Stimulated activated naive B cell treated with anti-CD40 and anti-IgM and Interleukin-4, amounts not matched to agents 10 μg/mL and 1 μg/mL and 100 μg/mL, for 72 hours (primary cell): Measurements from ENCODE around the gene ANXA11.
"Not testable (repeated sequence)": the region's sequence is repeated elsewhere in the genome, so short reads cannot be mapped to it uniquely, and the experiment has no call there.

Experiments
- ATAC-seq, 2 donors: fragments of 150-1000 bp; cut with Tn5 transposase; replicated peaks; 2 replicates each; pipeline ENCODE4 v1.10.0; 2021; ENCODE audit warnings: moderate library complexity in 1 of 2
- DNase-seq: peaks from one replicate; pipeline ENCODE4 v3.0.0; 2021
- H3K27ac Mint-ChIP-seq: one replicate; pipeline ENCODE4 v1.8.0; 2022; ENCODE audit warnings: mild to moderate bottlenecking, mixed read lengths
- H3K27me3 Mint-ChIP-seq, 2 donors: one replicate each; pipeline ENCODE4 v1.8.0; 2022; ENCODE audit warnings: mixed read lengths in 2 of 2
- H3K36me3 Mint-ChIP-seq, 2 donors: one replicate each; pipeline ENCODE4 v1.8.0; 2022; ENCODE audit warnings: mixed read lengths in 2 of 2, mild to moderate bottlenecking in 1 of 2
- H3K4me1 Mint-ChIP-seq, 2 donors: one replicate each; pipeline ENCODE4 v1.8.0; 2022; ENCODE audit warnings: mixed read lengths in 2 of 2, mild to moderate bottlenecking in 1 of 2
- H3K4me3 Mint-ChIP-seq, 2 donors: one replicate each; pipeline ENCODE4 v1.8.0; 2022; ENCODE audit warnings: mild to moderate bottlenecking in 2 of 2, mixed read lengths in 2 of 2, moderate library complexity in 1 of 2
- H3K9me3 Mint-ChIP-seq, 2 donors: one replicate each; pipeline ENCODE4 v1.8.0; 2022; ENCODE audit warnings: mixed read lengths in 2 of 2, mild to moderate bottlenecking in 1 of 2

The ANXA11 gene

GRCh38 chr10:80205477-80206276, at the start of gene ANXA11:
Gene ANXA11 (minus strand): TSS chr10:80205537. CDS start chr10:80172861, 32,676 bp downstream.
- Mint-ChIP-seq H3K27me3 (no peaks in the 10 kb centered on the region), H3K27ac (peak within 1 kb of the TSS; percentile 97), H3K9me3 (peaks cover 0 to 1% of the 10 kb centered on the region in 2 donors), H3K36me3 (peaks cover 22 to 26% of the 10 kb centered on the region in 2 donors), H3K4me3 (peak within 1 kb of the TSS; percentile 98), H3K4me1 (peaks cover 39 to 46% of the 10 kb centered on the region in 2 donors)
- DNase-seq, result peak; percentile 76
- ATAC-seq, result peak; percentile 78 to 82

DNA sequence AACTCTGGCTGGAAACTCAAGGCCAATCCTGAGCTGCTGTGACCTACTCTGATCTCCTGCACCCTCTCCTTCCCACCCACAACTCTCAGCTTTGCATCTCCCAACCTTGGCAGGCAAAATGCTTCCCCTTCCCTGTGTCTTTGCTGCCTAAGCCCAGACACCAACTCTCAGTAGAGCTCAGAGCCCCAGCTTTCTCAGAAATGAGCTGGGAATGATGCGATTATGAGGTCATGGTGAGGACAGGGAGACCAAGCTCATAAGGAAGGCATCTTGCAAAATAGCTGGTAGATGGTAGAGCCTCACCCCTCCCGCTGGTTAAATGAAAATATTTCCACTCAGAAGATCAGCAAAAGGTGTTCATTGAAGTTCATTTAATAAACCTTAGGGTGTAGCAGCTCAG, 49.4 kb upstream of the ANXA11 start:
- H3K4me3 Mint-ChIP-seq, H3K36me3 Mint-ChIP-seq, H3K27ac Mint-ChIP-seq, H3K9me3 Mint-ChIP-seq, ATAC-seq, H3K4me1 Mint-ChIP-seq, DNase-seq: not testable (repeated sequence)
- peaks cover 20 to 23% of the 10 kb centered on the region in 2 donors for H3K27me3 Mint-ChIP-seq

DNA sequence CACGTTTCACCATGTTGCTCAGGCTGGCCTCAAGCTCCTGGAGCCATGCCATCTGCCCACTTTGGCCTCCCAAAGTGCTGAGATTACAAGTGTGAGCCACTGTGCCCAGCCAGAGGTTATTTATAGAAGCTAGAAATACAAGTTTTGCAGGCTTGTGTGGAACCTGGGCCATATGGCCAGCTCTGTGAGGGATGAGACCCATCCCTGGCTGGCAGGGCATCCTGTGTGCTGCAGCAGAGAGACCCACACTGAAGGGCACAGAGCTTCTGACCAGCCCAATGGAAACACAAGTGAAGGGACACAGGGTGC, 48.6 kb upstream of the ANXA11 start:
- not testable (repeated sequence) for H3K4me3 Mint-ChIP-seq, H3K36me3 Mint-ChIP-seq, DNase-seq, H3K27ac Mint-ChIP-seq, ATAC-seq, H3K9me3 Mint-ChIP-seq, H3K4me1 Mint-ChIP-seq
- H3K27me3 Mint-ChIP-seq, result peaks cover 20 to 23% of the 10 kb centered on the region in 2 donors

DNA sequence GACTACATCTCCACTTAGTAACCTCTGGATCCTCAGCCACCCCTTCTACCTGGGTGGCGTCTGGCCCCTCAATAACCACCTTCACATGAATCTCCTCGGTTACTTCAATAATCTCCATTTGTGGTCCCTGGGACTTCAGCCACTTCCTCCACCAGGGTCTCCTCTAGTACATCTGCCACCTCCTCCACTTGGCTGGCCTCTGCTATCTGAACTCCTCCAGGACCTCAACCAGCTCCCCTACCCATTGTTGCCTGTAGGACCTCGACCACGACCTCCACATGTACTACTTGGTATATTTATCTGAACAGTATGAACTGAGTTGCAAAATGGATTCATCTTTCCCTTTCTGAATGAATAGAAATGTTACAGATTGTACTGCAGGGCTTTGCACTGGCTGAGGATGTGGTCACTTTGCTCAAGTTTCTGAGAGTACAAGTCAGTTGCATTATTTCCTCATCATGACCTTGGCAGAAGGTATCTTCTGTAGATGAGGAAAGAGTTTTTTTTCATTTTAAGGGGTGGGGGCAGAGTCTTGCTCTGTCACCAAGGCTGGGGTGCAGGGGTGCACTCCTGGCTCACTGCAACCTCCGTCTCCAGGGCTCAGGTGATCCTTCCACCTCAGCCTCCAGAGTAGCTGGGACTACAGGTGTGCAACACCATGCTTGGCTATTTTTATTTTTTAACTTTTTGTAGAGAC, 48.1 kb upstream of the ANXA11 start:
- H3K4me3 Mint-ChIP-seq, result no peak overlapping the region
- ATAC-seq (no peak), DNase-seq (no peak)
- no peaks in the 10 kb centered on the region for H3K4me1 Mint-ChIP-seq
- peaks cover 20 to 23% of the 10 kb centered on the region in 2 donors for H3K27me3 Mint-ChIP-seq
- H3K9me3 Mint-ChIP-seq, result no peaks in the 10 kb centered on the region
- H3K36me3 Mint-ChIP-seq, result no peaks in the 10 kb centered on the region
- no peak overlapping the region for H3K27ac Mint-ChIP-seq

GRCh38 chr10:80252296-80252887, 47.1 kb upstream of the ANXA11 start:
- H3K27me3 Mint-ChIP-seq, result peaks cover 23 to 24% of the 10 kb centered on the region in 2 donors
- no peaks in the 10 kb centered on the region for H3K9me3 Mint-ChIP-seq
- H3K4me3 Mint-ChIP-seq, result no peak overlapping the region
- H3K27ac Mint-ChIP-seq, result no peak overlapping the region
- no peak for DNase-seq
- H3K4me1 Mint-ChIP-seq, result no peaks in the 10 kb centered on the region
- H3K36me3 Mint-ChIP-seq, result no peaks in the 10 kb centered on the region
- no peak for ATAC-seq

DNA sequence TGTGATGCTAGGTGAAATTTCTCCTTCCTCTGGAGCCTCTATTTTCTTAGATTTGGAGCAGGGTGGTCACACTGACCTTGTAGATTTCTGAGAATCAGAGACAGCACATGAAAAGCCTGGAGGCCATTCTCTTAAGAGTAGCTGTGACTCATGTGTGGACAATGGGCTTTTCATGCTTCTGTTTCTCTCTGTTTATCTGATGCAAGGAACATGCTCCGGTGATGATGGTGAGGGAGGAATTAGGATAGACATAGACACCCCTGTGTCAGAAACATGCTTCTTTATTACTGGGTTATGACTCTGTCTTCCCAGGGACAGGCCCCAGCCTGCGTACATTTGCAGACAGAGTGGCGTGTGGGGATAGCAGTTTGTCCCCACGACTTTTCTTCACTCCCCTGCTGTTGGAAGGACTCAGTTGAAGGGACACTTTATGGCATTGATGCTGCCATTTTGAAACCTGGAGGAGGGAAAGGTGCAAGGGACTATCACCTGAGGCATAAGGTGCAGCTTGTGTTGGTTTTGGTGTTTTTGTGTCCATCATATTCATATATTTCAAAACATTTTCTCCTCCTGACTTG, 46.5 kb upstream of the ANXA11 start:
- not testable (repeated sequence) for H3K36me3 Mint-ChIP-seq, ATAC-seq, H3K27ac Mint-ChIP-seq, H3K9me3 Mint-ChIP-seq, DNase-seq, H3K4me1 Mint-ChIP-seq, H3K4me3 Mint-ChIP-seq
- peaks cover 23 to 24% of the 10 kb centered on the region in 2 donors for H3K27me3 Mint-ChIP-seq

- DNase-seq, H3K36me3 Mint-ChIP-seq, H3K27ac Mint-ChIP-seq, H3K4me1 Mint-ChIP-seq, H3K9me3 Mint-ChIP-seq, H3K4me3 Mint-ChIP-seq: not testable (repeated sequence)
- ATAC-seq, result peak; percentile 69 to 78
- peaks cover 14 to 16% of the 10 kb centered on the region in 2 donors for H3K27me3 Mint-ChIP-seq
These were observed 45.1 kb upstream of the ANXA11 start for GRCh38 chr10:80250399-80250798.

GRCh38 chr10:80249906-80250305, 44.6 kb upstream of the ANXA11 start:
- H3K4me3 Mint-ChIP-seq, ATAC-seq, DNase-seq, H3K4me1 Mint-ChIP-seq, H3K27ac Mint-ChIP-seq, H3K9me3 Mint-ChIP-seq, H3K36me3 Mint-ChIP-seq: not testable (repeated sequence)
- peaks cover 14 to 16% of the 10 kb centered on the region in 2 donors for H3K27me3 Mint-ChIP-seq

DNA sequence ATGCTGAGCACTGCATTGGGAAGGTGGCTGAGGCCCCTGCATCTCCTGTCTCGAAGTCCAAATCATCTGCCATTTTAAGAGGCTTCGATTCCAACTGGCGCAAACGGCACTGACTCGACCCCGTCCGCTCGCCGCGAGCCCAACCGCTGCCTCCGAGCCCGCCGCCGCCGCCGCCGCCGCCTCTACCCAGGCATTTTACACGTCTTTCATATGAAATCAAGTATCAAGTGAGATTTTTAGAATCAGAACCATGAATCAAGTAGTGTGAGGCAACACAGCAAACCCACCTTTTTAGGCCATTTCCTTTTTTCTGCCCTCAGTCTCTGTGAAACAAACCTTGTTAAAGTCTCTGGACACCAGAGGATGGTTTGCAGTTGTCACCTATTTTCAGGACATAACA, 42.3 kb upstream of the ANXA11 start:
- not testable (repeated sequence) for H3K36me3 Mint-ChIP-seq, H3K4me3 Mint-ChIP-seq, ATAC-seq, H3K9me3 Mint-ChIP-seq, DNase-seq, H3K27ac Mint-ChIP-seq, H3K4me1 Mint-ChIP-seq, H3K27me3 Mint-ChIP-seq

- H3K4me3 Mint-ChIP-seq, DNase-seq, ATAC-seq, H3K27ac Mint-ChIP-seq, H3K9me3 Mint-ChIP-seq, H3K27me3 Mint-ChIP-seq, H3K4me1 Mint-ChIP-seq, H3K36me3 Mint-ChIP-seq: not testable (repeated sequence)
These were observed 39.0 kb upstream of the ANXA11 start for GRCh38 chr10:80244371-80244770.

GRCh38 chr10:80242341-80242740, 37.0 kb upstream of the ANXA11 start:
- not testable (repeated sequence) for H3K27me3 Mint-ChIP-seq, ATAC-seq, H3K9me3 Mint-ChIP-seq, H3K36me3 Mint-ChIP-seq, H3K27ac Mint-ChIP-seq, DNase-seq, H3K4me1 Mint-ChIP-seq, H3K4me3 Mint-ChIP-seq

DNA sequence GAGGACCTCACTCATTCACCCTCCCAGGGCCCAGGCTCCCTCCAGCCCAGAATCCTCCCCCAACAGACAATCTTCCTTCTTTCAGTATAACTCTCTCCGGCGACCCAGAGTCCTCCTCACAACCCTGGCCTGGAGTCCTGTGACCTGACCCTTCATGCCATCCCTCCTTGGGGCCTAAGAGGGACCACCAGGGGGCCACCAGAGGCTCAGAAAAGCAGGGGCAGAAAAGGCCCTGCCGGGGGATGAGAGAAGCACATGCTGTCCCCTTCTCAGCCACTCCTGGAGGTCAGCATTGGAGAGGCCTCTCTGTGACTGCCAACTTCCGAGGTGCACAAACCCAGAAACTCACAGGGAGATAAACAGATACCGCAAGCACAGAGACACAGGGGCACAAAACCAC, 31.1 kb upstream of the ANXA11 start:
- not testable (repeated sequence) for H3K36me3 Mint-ChIP-seq, H3K4me3 Mint-ChIP-seq, H3K9me3 Mint-ChIP-seq, ATAC-seq, H3K4me1 Mint-ChIP-seq, DNase-seq, H3K27ac Mint-ChIP-seq
- H3K27me3 Mint-ChIP-seq, result peaks cover 0 to 11% of the 10 kb centered on the region in 2 donors

DNA sequence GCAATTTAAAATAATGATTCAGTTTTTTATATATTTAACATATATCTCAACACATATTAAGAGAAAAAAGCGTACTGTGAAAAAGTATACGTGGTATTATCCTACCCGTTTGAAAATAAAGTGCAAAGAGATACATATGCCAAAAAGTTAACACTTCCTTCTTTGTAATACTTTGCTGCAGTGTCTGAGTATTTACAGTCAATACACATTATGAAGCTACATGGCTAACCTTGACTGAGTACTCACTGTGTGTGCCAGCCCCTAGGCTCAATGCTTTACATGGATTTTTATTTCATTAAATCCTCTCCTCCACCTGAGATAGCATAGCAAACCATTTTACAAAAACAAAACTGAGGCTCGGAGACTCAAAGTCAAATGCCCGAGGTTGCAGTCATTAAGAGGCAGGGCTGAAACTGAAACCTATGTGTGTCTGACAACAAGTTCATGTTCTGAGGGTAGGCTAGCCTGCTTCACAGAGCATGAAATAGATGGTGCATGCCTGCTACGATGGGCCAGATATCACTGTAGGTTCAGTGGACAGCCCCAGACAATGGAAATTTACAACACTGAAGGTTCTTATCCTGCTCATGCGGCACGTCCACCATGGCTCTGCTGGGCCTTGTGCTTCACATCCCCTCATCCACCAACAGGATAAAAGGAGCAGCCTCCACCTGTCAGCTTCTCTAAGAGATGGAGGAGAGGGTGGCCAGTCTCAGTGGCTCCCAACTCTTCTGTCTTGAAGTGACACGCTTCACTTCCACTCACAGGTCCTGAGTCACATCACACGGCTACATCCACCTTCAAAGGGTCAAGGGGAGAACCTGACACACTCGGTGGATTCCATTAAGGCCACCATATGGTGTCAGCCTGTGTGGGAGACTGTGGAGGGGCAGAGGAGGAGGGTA, 29.2 kb upstream of the ANXA11 start:
- not testable (repeated sequence) for DNase-seq, H3K27ac Mint-ChIP-seq, H3K36me3 Mint-ChIP-seq, H3K9me3 Mint-ChIP-seq, H3K4me1 Mint-ChIP-seq, H3K4me3 Mint-ChIP-seq
- ATAC-seq, result peak; percentile 72 to 95
- peaks cover 0 to 11% of the 10 kb centered on the region in 2 donors for H3K27me3 Mint-ChIP-seq

- H3K27ac Mint-ChIP-seq, H3K4me3 Mint-ChIP-seq, ATAC-seq, DNase-seq, H3K4me1 Mint-ChIP-seq, H3K9me3 Mint-ChIP-seq, H3K36me3 Mint-ChIP-seq: not testable (repeated sequence)
- H3K27me3 Mint-ChIP-seq, result peaks cover 0 to 11% of the 10 kb centered on the region in 2 donors
These were observed 28.5 kb upstream of the ANXA11 start for GRCh38 chr10:80233871-80234270.
